Loucy (cell line): Measurements from ENCODE around the gene C16orf95.
A peak's percentile ranks its signal among the peaks of the same experiment; 100 is the strongest.

Experiments used
- H2AFZ ChIP-seq: fragments of 200-600 bp; sonication (generic); 2 replicates; pipeline ENCODE4 v1.6.0; 2016; ENCODE audit warnings: antibody characterized with exemption, mild to moderate bottlenecking, low read length, moderate library complexity
- H3F3A ChIP-seq: fragments of 200-600 bp; 2 replicates; pipeline ENCODE4 v1.6.0; 2016; ENCODE audit warnings: antibody characterized with exemption, low read depth, mild to moderate bottlenecking
- H3K27me3 ChIP-seq: fragments of 200-600 bp; sonication (generic); 2 replicates; pipeline ENCODE4 v1.6.1; 2014; ENCODE audit warnings: low read length, mild to moderate bottlenecking; ENCODE audit not compliant: insufficient read depth, poor library complexity, severe bottlenecking
- H3K36me3 ChIP-seq: fragments of 200-600 bp; sonication (generic); 2 replicates; pipeline ENCODE4 v1.6.1; 2016; ENCODE audit warnings: low read length; ENCODE audit not compliant: insufficient read depth
- H3K4me1 ChIP-seq: fragments of 200-600 bp; sonication (generic); 2 replicates; pipeline ENCODE4 v1.5.1; 2014; ENCODE audit warnings: low read length, mild to moderate bottlenecking; ENCODE audit not compliant: insufficient read depth, poor library complexity, severe bottlenecking
- H3K4me2 ChIP-seq: fragments of 200-600 bp; sonication (generic); 2 replicates; pipeline ENCODE4 v1.6.0; 2014; ENCODE audit warnings: antibody characterized with exemption, low read length, low read depth, mild to moderate bottlenecking; ENCODE audit not compliant: poor library complexity, severe bottlenecking
- H3K4me3 ChIP-seq: fragments of 200-600 bp; sonication (generic); 2 replicates; pipeline ENCODE4 v1.5.1; 2014; ENCODE audit warnings: low read length, mild to moderate bottlenecking, mixed read lengths; ENCODE audit not compliant: poor library complexity, severe bottlenecking
- H3K79me2 ChIP-seq: fragments of 200-600 bp; sonication (generic); 2 replicates; pipeline ENCODE4 v1.6.1; 2014; ENCODE audit warnings: low read length; ENCODE audit not compliant: insufficient read depth
- H3K9ac ChIP-seq: fragments of 200-600 bp; sonication (generic); 2 replicates; pipeline ENCODE4 v1.6.0; 2014; ENCODE audit warnings: mild to moderate bottlenecking, low read depth, low read length, moderate library complexity; ENCODE audit not compliant: poor library complexity, severe bottlenecking
- H3K9me2 ChIP-seq: fragments of 200-600 bp; sonication (generic); replicated peaks from 2 replicates; pipeline ENCODE4 v1.6.1; 2016; ENCODE audit warnings: low read depth, low read length, mixed read lengths
- H3K9me3 ChIP-seq: fragments of 200-600 bp; sonication (generic); 2 replicates; pipeline ENCODE4 v1.6.1; 2014; ENCODE audit warnings: mild to moderate bottlenecking, antibody characterized with exemption, low read length, low read depth; ENCODE audit not compliant: insufficient read depth
- H4K20me1 ChIP-seq: fragments of 200-600 bp; sonication (generic); 2 replicates; pipeline ENCODE4 v1.6.0; 2014; ENCODE audit warnings: antibody characterized with exemption, low read length, mild to moderate bottlenecking; ENCODE audit not compliant: insufficient read depth, poor library complexity, severe bottlenecking
- EZH2phosphoT487 ChIP-seq: fragments of 200-600 bp; IDR thresholded peaks from 2 replicates; pipeline ENCODE4 v1.6.1; 2018; ENCODE audit warnings: antibody characterized with exemption, mild to moderate bottlenecking, moderate library complexity, borderline replicate concordance
- TF ChIP-seq, protein P1 (sequence below): fragments of 200-600 bp; sonication (generic); conservative IDR thresholded peaks from 2 replicates; pipeline ENCODE4 v1.5.1; 2014; ENCODE audit warnings: mild to moderate bottlenecking, antibody characterized with exemption, low read length

C16orf95 gene

DNA sequence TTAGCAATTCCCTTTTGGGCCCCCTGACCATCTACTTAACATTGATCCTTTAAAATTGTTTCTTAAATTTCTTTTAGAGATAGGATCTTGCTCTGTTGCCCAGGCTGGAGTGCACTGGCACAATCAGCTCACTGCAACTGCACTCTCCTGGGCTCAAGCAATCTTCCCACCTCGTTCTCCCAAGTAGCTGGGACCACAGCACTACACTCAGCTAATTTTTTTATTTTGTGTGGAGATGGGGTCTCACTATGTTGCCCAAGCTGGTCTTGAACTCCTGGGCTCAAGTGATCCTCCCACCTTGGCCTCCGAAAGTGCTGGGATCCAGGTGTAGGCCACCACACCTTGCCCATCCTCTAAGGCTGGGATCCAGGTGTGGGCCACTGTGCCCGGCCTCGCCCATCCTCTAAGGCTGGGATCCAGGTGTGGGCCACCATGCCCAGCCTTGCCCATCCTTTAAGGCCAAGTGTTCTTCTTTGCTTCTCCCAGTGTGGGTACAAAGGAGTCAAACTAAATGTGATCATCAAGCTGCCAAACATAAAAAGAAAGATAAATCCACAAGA is 13.2 kb downstream of the C16orf95 start:
- peaks cover 17% of the 10 kb centered on the region for H3K4me1 ChIP-seq
- no peaks in the 10 kb centered on the region for H3K79me2 ChIP-seq
- peak overlapping the region; percentile 15 for H3K4me3 ChIP-seq
- H2AFZ ChIP-seq = no peak overlapping the region
- no peaks in the 10 kb centered on the region for H3K9me3 ChIP-seq
- H3F3A ChIP-seq = no peaks in the 10 kb centered on the region
- H3K36me3 ChIP-seq = no peaks in the 10 kb centered on the region
- H3K9ac ChIP-seq = peak overlapping the region; percentile 32
- H3K4me2 ChIP-seq = peak overlapping the region; percentile 56
- H3K9me2 ChIP-seq = no peaks in the 10 kb centered on the region
- H4K20me1 ChIP-seq = no peaks in the 10 kb centered on the region
- no peaks in the 10 kb centered on the region for H3K27me3 ChIP-seq
- TF ChIP-seq, protein P1, sequence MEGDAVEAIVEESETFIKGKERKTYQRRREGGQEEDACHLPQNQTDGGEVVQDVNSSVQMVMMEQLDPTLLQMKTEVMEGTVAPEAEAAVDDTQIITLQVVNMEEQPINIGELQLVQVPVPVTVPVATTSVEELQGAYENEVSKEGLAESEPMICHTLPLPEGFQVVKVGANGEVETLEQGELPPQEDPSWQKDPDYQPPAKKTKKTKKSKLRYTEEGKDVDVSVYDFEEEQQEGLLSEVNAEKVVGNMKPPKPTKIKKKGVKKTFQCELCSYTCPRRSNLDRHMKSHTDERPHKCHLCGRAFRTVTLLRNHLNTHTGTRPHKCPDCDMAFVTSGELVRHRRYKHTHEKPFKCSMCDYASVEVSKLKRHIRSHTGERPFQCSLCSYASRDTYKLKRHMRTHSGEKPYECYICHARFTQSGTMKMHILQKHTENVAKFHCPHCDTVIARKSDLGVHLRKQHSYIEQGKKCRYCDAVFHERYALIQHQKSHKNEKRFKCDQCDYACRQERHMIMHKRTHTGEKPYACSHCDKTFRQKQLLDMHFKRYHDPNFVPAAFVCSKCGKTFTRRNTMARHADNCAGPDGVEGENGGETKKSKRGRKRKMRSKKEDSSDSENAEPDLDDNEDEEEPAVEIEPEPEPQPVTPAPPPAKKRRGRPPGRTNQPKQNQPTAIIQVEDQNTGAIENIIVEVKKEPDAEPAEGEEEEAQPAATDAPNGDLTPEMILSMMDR = no peak
- TF ChIP-seq EZH2phosphoT487 = no peak

DNA sequence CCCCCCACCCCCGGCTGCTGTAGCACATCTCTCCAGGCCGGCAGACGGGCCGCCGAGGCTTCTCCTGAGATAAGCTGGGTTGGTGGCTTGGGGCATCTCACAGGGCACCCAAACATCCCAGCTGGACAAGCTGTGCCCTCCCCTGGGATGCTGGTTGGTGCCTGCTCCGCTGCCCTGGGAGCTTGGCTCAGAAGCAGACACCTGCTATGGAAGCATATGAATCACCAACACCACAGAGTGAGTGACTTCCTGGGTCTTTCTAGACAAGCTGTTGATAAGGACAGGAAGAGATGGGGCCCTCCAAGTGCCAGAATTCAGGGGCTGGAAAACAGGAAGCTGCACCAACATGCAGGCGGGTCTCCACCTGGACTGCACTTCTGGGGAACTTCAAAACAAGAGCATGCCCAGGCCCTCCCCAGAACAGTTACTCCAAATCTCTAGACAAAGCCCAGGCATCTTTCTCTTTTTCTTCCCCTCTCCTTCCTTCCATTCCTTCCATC is 13.7 kb downstream of the C16orf95 start:
- Histone ChIP-seq H2AFZ (no peak overlapping the region), H3K4me2 (peak overlapping the region; percentile 56), H4K20me1 (no peaks in the 10 kb centered on the region), H3K4me3 (peak overlapping the region; percentile 15), H3K4me1 (peaks cover 17% of the 10 kb centered on the region), H3F3A (no peaks in the 10 kb centered on the region), H3K9me3 (no peaks in the 10 kb centered on the region), H3K27me3 (no peaks in the 10 kb centered on the region), H3K9me2 (no peaks in the 10 kb centered on the region), H3K36me3 (no peaks in the 10 kb centered on the region), H3K79me2 (no peaks in the 10 kb centered on the region), H3K9ac (peak overlapping the region; percentile 32)
- no peak for TF ChIP-seq EZH2phosphoT487
- TF ChIP-seq, protein P1 = no peak

DNA sequence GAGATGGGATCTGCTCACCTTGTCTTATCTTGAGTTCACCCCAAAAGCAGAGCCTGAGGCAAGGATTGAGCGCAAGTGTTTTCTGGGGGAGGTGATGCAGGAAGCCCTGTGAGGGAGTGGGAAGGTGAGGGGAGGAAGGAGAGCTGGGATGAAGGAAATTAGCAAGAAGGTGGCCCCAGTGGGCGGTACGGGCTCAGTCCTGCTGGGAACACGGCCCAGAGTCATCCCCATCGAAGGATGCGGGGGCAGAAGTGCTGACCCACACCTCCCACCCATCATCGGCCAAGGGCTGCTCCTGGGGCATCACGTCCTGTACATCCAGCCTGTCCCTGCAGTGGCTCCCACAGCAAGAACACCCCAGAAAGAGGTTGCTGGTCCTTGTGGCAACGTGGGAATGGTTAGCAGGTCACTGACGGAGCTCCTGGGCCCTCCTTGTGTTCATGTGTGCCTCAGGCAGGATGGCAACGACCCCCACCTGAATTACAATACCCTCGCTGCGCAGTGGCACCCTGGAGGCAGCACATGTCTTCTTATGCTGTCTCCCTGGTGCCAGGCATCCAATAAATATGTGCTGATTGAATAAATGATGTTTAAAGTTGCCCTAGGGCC is 18.2 kb downstream of the C16orf95 start:
- H3K4me1 ChIP-seq = peaks cover 20% of the 10 kb centered on the region
- H3K79me2 ChIP-seq = no peaks in the 10 kb centered on the region
- no peaks in the 10 kb centered on the region for H4K20me1 ChIP-seq
- H3K27me3 ChIP-seq = no peaks in the 10 kb centered on the region
- no peaks in the 10 kb centered on the region for H3K36me3 ChIP-seq
- no peak overlapping the region for H3K9ac ChIP-seq
- TF ChIP-seq EZH2phosphoT487 = no peak
- TF ChIP-seq, protein P1 = no peak
- no peak overlapping the region for H3K4me3 ChIP-seq
- H2AFZ ChIP-seq = no peak overlapping the region
- H3K9me3 ChIP-seq = no peaks in the 10 kb centered on the region
- no peak overlapping the region for H3K4me2 ChIP-seq
- H3F3A ChIP-seq = no peaks in the 10 kb centered on the region
- no peaks in the 10 kb centered on the region for H3K9me2 ChIP-seq
